Measurements from ENCODE around the gene ATF7.
A peak's percentile ranks its signal among the peaks of the same experiment; 100 is the strongest.

The ATF7 gene

GRCh38 chr12:53508534-53509170 lies 117.5 kb downstream of the ATF7 start (continued):
- peak; percentile 81 for TF ChIP-seq ZNF2 (tag by site-specific recombination; IDR thresholded peaks at IDR 0.05)

- H3K4me3 ChIP-seq (ENCODE audit: low read depth, low read length), result no peak overlapping the region
- ChIA-PET CTCF (interaction anchor here (0.7 to 5.4 kb wide), 6 partner anchors 9 to 184 kb away, joined by 3 to 63 read pairs (median 18); partner anchors contain the start of gene AAAS), POLR2A (interaction anchor here (1.1 to 2.3 kb wide), 3 partner anchors 24 to 186 kb away, joined by 4 to 8 read pairs (median 7); partner anchors contain the start of gene AAAS)
- H3K36me3 ChIP-seq (ENCODE audit: control insufficient read depth in 2 of 2, insufficient read depth in 1 of 2, low read length in 2 of 2), result peaks cover 0 to 68% of the 10 kb centered on the region in 2 experiments; a peak in 1 of 3 replicates
- no peaks in the 10 kb centered on the region for H3K9me3 ChIP-seq (ENCODE audit: control insufficient read depth, insufficient read depth, low read depth, low read length)
- H3K27ac ChIP-seq (ENCODE audit: extremely low read depth, low read depth, low read length), result no peak overlapping the region
- no peaks in the 10 kb centered on the region for H3K4me1 ChIP-seq (ENCODE audit: control insufficient read depth, insufficient read depth, low read length)
- peak; percentile 37; the same call in 1 of the 2 replicates for TF ChIP-seq SCRT2 (tag by site-specific recombination; IDR thresholded peaks at IDR 0.05)
- TF ChIP-seq ZNF132 (tag by site-specific recombination; IDR thresholded peaks at IDR 0.05; ENCODE audit: borderline replicate concordance), result no peak
Measured at GRCh38 chr12:53507603-53507885, 118.6 kb downstream of the ATF7 start.

GRCh38 chr12:53506881-53507602 lies 119.1 kb downstream of the ATF7 start, which contains the start of gene NPFF:
Gene NPFF, minus strand, starts transcription at chr12:53507484. Its CDS starts 10 bp downstream, at chr12:53507474.
- H3K4me3 ChIP-seq (ENCODE audit: low read depth, low read length), result no peak within 1 kb of the TSS
- TF ChIP-seq ZIC2 (tag by site-specific recombination; IDR thresholded peaks at IDR 0.05), result peak; percentile 46
- no peak for TF ChIP-seq ZNF266 (tag by site-specific recombination; IDR thresholded peaks at IDR 0.05; ENCODE audit: low read depth)
- peaks cover 2% of the 10 kb centered on the region for H3K4me1 ChIP-seq (ENCODE audit: control insufficient read depth, insufficient read depth, low read length)
- peaks cover 0 to 63% of the 10 kb centered on the region in 2 experiments; a peak in 1 of 3 replicates for H3K36me3 ChIP-seq (ENCODE audit: control insufficient read depth in 2 of 2, insufficient read depth in 1 of 2, low read length in 2 of 2)
- ChIA-PET POLR2A (no interaction called here), CTCF (interaction anchor here (0.6 to 5.4 kb wide), 7 partner anchors 9 to 211 kb away, joined by 3 to 63 read pairs (median 18); partner anchors contain the start of genes AAAS and PFDN5)
- H3K9me3 ChIP-seq (ENCODE audit: control insufficient read depth, insufficient read depth, low read depth, low read length), result no peaks in the 10 kb centered on the region
- H3K27ac ChIP-seq (ENCODE audit: extremely low read depth, low read depth, low read length), result no peak within 1 kb of the TSS

- Histone ChIP-seq H3K27ac (ENCODE audit: extremely low read depth, low read depth, low read length) (no peak overlapping the region), H3K4me1 (ENCODE audit: control insufficient read depth, insufficient read depth, low read length) (peaks cover 6% of the 10 kb centered on the region), H3K4me3 (ENCODE audit: low read depth, low read length) (no peak overlapping the region), H3K9me3 (ENCODE audit: control insufficient read depth, insufficient read depth, low read depth, low read length) (no peaks in the 10 kb centered on the region), H3K36me3 (ENCODE audit: control insufficient read depth in 2 of 2, insufficient read depth in 1 of 2, low read length in 2 of 2) (peaks cover 0 to 56% of the 10 kb centered on the region in 2 experiments; a peak in 1 of 3 replicates)
- CTCF ChIA-PET, result interaction anchor here (0.6 to 1.0 kb wide), 4 partner anchors 154 to 211 kb away, joined by 3 to 5 read pairs (median 4); partner anchors contain the start of genes AAAS and PFDN5
- POLR2A ChIA-PET, result no interaction called here
- TF ChIP-seq ZBTB8A (tag by site-specific recombination; IDR thresholded peaks at IDR 0.05), result no peak
- no peak for TF ChIP-seq ZFP41 (tag by site-specific recombination; IDR thresholded peaks at IDR 0.05; ENCODE audit: borderline replicate concordance)
- no peak for TF ChIP-seq ZNF610 (tag by site-specific recombination; IDR thresholded peaks at IDR 0.05; ENCODE audit: borderline replicate concordance)
- no peak for TF ChIP-seq ZNF785 (tag by site-specific recombination; IDR thresholded peaks at IDR 0.05)
- TF ChIP-seq REST (tag by site-specific recombination; IDR thresholded peaks at IDR 0.05), result no peak
- no peak for TF ChIP-seq ZNF701 (tag by site-specific recombination; IDR thresholded peaks at IDR 0.05)
- TF ChIP-seq YY1 (tag by site-specific recombination; IDR thresholded peaks at IDR 0.05), result no peak
- TF ChIP-seq SETDB1 (IDR thresholded peaks at IDR 0.05; ENCODE audit: insufficient read length, low read length), result no peak
- TF ChIP-seq ZNF211 (tag by site-specific recombination; IDR thresholded peaks at IDR 0.05; ENCODE audit: low read depth), result no peak
- no peak for TF ChIP-seq ZNF335 (tag by site-specific recombination; conservative IDR thresholded peaks at IDR 0.05)
- TF ChIP-seq ZNF792 (tag by site-specific recombination; IDR thresholded peaks at IDR 0.05), result no peak
- TF ChIP-seq OSR2 (tag by site-specific recombination; IDR thresholded peaks at IDR 0.05), result no peak
- no peak for TF ChIP-seq BCL6B (tag by site-specific recombination; IDR thresholded peaks at IDR 0.05)
Measured at GRCh38 chr12:53506450-53506785, 119.8 kb downstream of the ATF7 start.

Measured in HEK293 (cell line).